ENCODE measurements around the gene UBE4B. TPM values are rescaled to one million over a fixed set of nuclear protein-coding genes. Genes with fewer than 3 reads are reported as not detected.

UBE4B gene
- total and polyA plus RNA-seq, 8 donors, result 13.0 to 45.3 (median 31.1) TPM

DNA sequence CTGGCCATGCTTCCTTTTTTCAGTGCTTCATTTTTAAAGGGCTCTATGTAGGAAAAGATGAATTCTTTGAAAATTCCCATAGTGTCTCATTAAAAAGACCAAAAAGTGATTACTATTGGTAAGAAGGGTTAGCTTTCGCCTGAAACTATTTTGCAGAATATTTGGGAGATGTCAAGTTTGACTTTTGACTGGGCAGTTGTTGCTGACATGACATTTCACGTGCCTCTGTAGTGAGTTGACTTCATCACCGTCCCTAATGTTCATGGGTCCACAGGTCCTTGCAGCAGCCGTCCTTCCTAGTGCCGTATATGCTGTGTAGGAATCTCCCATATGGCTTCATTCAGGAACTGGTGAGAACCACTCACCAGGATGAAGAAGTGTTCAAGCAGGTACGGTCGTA is 88.9 kb downstream of the UBE4B start:
- WGBS, 2 donors, result 92 to 93% methylated on average over 7 of the region's 7 CpGs
- no peak for ATAC-seq
- TF ChIP-seq, protein P1, sequence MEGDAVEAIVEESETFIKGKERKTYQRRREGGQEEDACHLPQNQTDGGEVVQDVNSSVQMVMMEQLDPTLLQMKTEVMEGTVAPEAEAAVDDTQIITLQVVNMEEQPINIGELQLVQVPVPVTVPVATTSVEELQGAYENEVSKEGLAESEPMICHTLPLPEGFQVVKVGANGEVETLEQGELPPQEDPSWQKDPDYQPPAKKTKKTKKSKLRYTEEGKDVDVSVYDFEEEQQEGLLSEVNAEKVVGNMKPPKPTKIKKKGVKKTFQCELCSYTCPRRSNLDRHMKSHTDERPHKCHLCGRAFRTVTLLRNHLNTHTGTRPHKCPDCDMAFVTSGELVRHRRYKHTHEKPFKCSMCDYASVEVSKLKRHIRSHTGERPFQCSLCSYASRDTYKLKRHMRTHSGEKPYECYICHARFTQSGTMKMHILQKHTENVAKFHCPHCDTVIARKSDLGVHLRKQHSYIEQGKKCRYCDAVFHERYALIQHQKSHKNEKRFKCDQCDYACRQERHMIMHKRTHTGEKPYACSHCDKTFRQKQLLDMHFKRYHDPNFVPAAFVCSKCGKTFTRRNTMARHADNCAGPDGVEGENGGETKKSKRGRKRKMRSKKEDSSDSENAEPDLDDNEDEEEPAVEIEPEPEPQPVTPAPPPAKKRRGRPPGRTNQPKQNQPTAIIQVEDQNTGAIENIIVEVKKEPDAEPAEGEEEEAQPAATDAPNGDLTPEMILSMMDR (IDR thresholded peaks at IDR 0.05), result no peak
- no peak for DNase-seq
- FAIRE-seq, result no peak
- intact Hi-C loops (cut with DNase I), result no loop called here
- peaks cover 0 to 32% (median 12%) of the 10 kb centered on the region in 3 donors for H3K36me3 ChIP-seq
- no peaks in the 10 kb centered on the region for H3K9me3 ChIP-seq
- H3K4me1 ChIP-seq, result no peaks in the 10 kb centered on the region
- H3K27ac ChIP-seq, result no peak overlapping the region
- no peak overlapping the region for H3K4me3 ChIP-seq
- no peaks in the 10 kb centered on the region for H3K27me3 ChIP-seq

DNA sequence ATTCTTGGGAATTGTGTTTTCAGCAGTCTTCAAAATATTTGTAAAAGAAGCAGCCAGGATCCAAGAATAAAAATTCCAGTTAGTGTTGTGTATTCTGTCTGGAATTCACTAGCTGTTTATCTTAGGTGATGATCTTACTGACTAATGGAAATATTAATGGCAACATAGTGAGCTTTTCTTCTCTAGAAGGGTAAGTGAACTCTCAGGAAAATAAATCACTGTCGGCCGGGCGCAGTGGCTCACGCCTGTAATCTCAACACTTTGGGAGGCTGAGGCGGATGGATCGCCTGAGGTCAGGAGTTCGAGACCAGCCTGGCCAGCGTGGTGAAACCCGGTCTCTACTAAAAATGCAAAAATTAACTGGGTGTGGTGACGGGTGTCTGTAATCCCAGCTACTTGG is 90.2 kb downstream of the UBE4B start:
- intact Hi-C loops (cut with DNase I), result no loop called here
- DNase-seq (no peak), ATAC-seq (no peak), FAIRE-seq (peak; percentile 47)
- H3K9me3 ChIP-seq, result no peaks in the 10 kb centered on the region
- WGBS, 2 donors, result 88 to 96% methylated on average over 10 of the region's 10 CpGs
- H3K36me3 ChIP-seq, result peaks cover 0 to 39% (median 9%) of the 10 kb centered on the region in 3 donors
- H3K27ac ChIP-seq, result no peak overlapping the region
- no peaks in the 10 kb centered on the region for H3K27me3 ChIP-seq
- H3K4me1 ChIP-seq, result no peaks in the 10 kb centered on the region
- H3K4me3 ChIP-seq, result no peak overlapping the region
- TF ChIP-seq, protein P1 (IDR thresholded peaks at IDR 0.05), result no peak

DNA sequence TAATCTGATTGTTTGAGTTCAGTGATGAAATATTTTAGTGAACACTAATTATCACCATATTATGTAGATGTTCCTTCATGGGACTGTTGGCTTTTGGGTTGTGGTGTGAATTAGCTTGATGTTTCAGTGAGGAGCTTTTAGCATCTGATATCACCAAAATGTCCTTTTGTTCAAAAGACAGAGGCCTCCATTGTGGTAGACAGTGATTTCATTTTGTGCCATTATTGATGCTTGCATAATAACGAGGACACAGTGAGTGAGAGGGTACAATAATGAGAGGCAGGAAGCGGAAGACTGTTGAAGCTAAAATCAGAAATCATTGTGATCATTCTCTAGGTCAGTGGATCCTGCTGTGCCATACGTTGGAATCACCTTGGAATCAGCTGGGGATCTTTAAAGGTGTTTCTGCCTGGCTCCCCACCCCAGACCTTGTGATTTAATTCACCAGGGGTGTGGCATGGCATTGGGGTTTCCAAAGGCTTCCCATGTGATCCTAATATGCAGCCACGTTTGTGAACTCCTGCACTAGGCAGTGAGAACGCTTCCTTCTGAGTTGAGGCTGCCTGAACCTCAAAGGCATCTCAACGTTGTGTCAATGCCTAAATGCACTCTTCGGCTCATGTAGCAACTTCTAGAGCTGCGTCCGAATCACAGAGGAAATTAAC is 95.5 kb downstream of the UBE4B start:
- TF ChIP-seq, protein P1 (IDR thresholded peaks at IDR 0.05), result no peak
- no peak for ATAC-seq
- no peak overlapping the region for H3K27ac ChIP-seq
- WGBS, 2 donors, result 85 to 86% methylated on average over 9 of the region's 9 CpGs
- H3K27me3 ChIP-seq, result no peaks in the 10 kb centered on the region
- peaks cover 0 to 51% (median 8%) of the 10 kb centered on the region in 3 donors for H3K36me3 ChIP-seq
- intact Hi-C loops (cut with DNase I), result no loop called here
- H3K4me3 ChIP-seq, result no peak overlapping the region
- H3K9me3 ChIP-seq, result no peaks in the 10 kb centered on the region
- DNase-seq, result no peak
- no peak for FAIRE-seq
- no peaks in the 10 kb centered on the region for H3K4me1 ChIP-seq

DNA sequence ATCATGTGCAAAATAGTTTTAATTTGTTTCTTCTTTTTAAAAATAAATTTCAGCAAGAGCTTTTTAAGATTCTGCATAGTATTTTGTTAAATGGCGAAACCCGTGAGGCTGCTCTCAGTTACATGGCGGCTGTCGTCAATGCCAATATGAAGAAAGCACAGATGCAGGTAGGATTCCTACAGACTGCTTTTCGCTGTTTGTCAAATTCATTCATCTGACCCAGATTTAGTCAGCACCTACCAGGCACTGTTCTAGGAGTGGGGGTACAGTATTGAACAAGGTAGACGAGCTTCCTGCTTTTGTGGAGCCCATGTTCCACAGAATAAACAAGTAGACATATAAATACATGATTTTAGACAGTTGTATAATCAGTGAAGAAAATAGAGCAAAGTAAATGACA is 99.6 kb downstream of the UBE4B start:
- 98 to 99% methylated on average over 6 of the region's 6 CpGs for WGBS, 2 donors
- intact Hi-C loops (cut with DNase I), result no loop called here
- H3K27me3 ChIP-seq, result no peaks in the 10 kb centered on the region

DNA sequence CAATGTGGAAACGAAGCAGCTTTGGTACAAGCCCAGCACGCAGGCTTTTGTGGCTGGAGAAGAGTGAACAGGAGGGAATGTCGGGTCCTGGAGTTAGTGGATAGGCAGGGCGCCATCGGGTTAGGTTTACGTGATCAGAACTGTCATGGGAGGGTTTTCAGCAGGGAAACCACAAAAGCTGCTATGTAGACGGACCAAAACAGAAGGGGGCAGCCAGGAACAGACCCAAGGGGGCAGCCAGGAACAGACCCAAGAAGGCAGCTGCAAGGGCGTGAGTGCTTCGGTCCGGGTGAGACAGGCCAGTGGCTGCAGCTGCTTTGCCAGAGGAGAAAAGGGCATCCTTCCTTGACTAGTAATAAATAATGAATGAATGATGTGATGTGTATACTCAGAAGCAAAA is 100.1 kb downstream of the UBE4B start:
- H3K9me3 ChIP-seq, result no peaks in the 10 kb centered on the region
- TF ChIP-seq, protein P1 (IDR thresholded peaks at IDR 0.05), result no peak
- no peaks in the 10 kb centered on the region for H3K27me3 ChIP-seq
- no peak overlapping the region for H3K4me3 ChIP-seq
- FAIRE-seq (no peak), ATAC-seq (no peak), DNase-seq (no peak)
- WGBS, 2 donors, result 87 to 92% methylated on average over 10 of the region's 10 CpGs
- H3K27ac ChIP-seq, result no peak overlapping the region
- intact Hi-C loops (cut with DNase I), result no loop called here
- H3K36me3 ChIP-seq, result peaks cover 3 to 60% (median 14%) of the 10 kb centered on the region in 3 donors
- no peaks in the 10 kb centered on the region for H3K4me1 ChIP-seq

More for the DNA sequence above, 99.6 kb downstream of the UBE4B start:
- ATAC-seq (no peak), FAIRE-seq (no peak), DNase-seq (no peak)
- TF ChIP-seq, protein P1 (IDR thresholded peaks at IDR 0.05), result no peak
- Histone ChIP-seq H3K9me3 (no peaks in the 10 kb centered on the region), H3K27ac (no peak overlapping the region), H3K4me3 (no peak overlapping the region), H3K36me3 (peaks cover 3 to 58% (median 14%) of the 10 kb centered on the region in 3 donors), H3K4me1 (no peaks in the 10 kb centered on the region)
